ENCODE results near the gene ADAMTS12.

DNA sequence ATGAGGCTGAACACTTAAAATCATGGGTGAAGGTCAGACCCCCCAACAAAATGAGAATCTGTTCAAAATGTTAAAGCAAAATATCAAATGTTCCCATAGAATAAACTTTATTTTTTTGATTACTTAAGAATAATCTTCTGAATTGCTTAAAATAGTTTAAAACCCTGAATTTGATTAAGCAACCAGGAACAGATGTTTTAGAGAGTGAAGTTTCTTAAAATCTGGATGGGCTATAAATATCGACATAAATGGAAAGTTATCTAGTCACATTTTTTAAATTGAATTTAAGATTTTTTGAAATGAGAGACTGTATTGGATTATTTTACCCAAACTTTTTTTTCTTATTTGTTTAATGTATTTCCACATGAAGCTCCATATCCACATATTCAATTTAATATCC lies 98.5 kb downstream of the ADAMTS12 start:
- no peak for TF ChIP-seq NFRKB (IDR thresholded peaks at IDR 0.05; ENCODE audit: low read depth)
- no peak for TF ChIP-seq CREB3 (tag; conservative IDR thresholded peaks at IDR 0.05; ENCODE audit: low read depth)
- TF ChIP-seq, protein P1, sequence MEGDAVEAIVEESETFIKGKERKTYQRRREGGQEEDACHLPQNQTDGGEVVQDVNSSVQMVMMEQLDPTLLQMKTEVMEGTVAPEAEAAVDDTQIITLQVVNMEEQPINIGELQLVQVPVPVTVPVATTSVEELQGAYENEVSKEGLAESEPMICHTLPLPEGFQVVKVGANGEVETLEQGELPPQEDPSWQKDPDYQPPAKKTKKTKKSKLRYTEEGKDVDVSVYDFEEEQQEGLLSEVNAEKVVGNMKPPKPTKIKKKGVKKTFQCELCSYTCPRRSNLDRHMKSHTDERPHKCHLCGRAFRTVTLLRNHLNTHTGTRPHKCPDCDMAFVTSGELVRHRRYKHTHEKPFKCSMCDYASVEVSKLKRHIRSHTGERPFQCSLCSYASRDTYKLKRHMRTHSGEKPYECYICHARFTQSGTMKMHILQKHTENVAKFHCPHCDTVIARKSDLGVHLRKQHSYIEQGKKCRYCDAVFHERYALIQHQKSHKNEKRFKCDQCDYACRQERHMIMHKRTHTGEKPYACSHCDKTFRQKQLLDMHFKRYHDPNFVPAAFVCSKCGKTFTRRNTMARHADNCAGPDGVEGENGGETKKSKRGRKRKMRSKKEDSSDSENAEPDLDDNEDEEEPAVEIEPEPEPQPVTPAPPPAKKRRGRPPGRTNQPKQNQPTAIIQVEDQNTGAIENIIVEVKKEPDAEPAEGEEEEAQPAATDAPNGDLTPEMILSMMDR (IDR thresholded peaks at IDR 0.05 in 2 of 3, conservative IDR thresholded peaks at IDR 0.05 in 1 of 3; ENCODE audit: insufficient read depth in 2 of 3, low read depth in 1 of 3, low read length in 3 of 3): no peak
- TF ChIP-seq, protein P2, sequence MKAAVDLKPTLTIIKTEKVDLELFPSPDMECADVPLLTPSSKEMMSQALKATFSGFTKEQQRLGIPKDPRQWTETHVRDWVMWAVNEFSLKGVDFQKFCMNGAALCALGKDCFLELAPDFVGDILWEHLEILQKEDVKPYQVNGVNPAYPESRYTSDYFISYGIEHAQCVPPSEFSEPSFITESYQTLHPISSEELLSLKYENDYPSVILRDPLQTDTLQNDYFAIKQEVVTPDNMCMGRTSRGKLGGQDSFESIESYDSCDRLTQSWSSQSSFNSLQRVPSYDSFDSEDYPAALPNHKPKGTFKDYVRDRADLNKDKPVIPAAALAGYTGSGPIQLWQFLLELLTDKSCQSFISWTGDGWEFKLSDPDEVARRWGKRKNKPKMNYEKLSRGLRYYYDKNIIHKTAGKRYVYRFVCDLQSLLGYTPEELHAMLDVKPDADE (conservative IDR thresholded peaks at IDR 0.05; ENCODE audit: control insufficient read depth, low read depth, low read length): no peak
- TF ChIP-seq RAD51 (IDR thresholded peaks at IDR 0.05; ENCODE audit: borderline replicate concordance, low read depth): no peak
- no peak for TF ChIP-seq JUND (IDR thresholded peaks at IDR 0.05; ENCODE audit: borderline replicate concordance, low read depth, low read length)
- TF ChIP-seq JUND (tag; IDR thresholded peaks at IDR 0.05; ENCODE audit: borderline replicate concordance, low read depth, low read length): no peak
- TF ChIP-seq SPI1 (IDR thresholded peaks at IDR 0.05; ENCODE audit: borderline replicate concordance, low read depth, low read length): no peak
- TF ChIP-seq CHD4 (IDR thresholded peaks at IDR 0.05; ENCODE audit: insufficient read depth, insufficient replicate concordance, low read depth, low read length, poor library complexity, severe bottlenecking): no peak
- no peak for TF ChIP-seq HNRNPK (IDR thresholded peaks at IDR 0.05; ENCODE audit: low read depth, low read length, poor library complexity, severe bottlenecking)
- TF ChIP-seq, protein P3, sequence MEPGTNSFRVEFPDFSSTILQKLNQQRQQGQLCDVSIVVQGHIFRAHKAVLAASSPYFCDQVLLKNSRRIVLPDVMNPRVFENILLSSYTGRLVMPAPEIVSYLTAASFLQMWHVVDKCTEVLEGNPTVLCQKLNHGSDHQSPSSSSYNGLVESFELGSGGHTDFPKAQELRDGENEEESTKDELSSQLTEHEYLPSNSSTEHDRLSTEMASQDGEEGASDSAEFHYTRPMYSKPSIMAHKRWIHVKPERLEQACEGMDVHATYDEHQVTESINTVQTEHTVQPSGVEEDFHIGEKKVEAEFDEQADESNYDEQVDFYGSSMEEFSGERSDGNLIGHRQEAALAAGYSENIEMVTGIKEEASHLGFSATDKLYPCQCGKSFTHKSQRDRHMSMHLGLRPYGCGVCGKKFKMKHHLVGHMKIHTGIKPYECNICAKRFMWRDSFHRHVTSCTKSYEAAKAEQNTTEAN (CRISPR knock-in tag; IDR thresholded peaks at IDR 0.05): no peak
- TF ChIP-seq EHMT2 (IDR thresholded peaks at IDR 0.05): no peak
